Upper lobe of left lung (tissue), 6 donors: ENCODE data around the gene ZC3H7B. TPM values are rescaled to one million over a fixed set of nuclear protein-coding genes. Genes with fewer than 3 reads are reported as not detected.
A peak's percentile ranks its signal among the peaks of the same experiment; 100 is the strongest.

Experiments
- ATAC-seq, 2 donors: fragments of 200-7000 bp; cut with Tn5 transposase; one replicate each; pipeline ENCODE4 v1.9.1; 2022; ENCODE audit warnings: mild to moderate bottlenecking in 2 of 2, moderate library complexity in 2 of 2; ENCODE audit not compliant: low FRiP score in 2 of 2
- DNase-seq, 2 donors: peaks; one replicate each; pipeline ENCODE4 v3.0.0-alpha.2; 2019 to 2020
- H3K27ac ChIP-seq, 4 donors: fragments of 200-600 bp; sonication (generic); one replicate each; pipeline ENCODE4 v1.5.1; 2016 to 2019
- H3K27me3 ChIP-seq, 4 donors: fragments of 200-600 bp; sonication (generic); one replicate each; pipeline ENCODE4 v1.5.1; 2017 to 2019
- H3K36me3 ChIP-seq, 4 donors: fragments of 200-600 bp; sonication (generic); one replicate each; pipeline ENCODE4 v1.5.1; 2016 to 2019
- H3K4me1 ChIP-seq, 4 donors: fragments of 200-600 bp; sonication (generic); one replicate each; pipeline ENCODE4 v1.5.1; 2018 to 2019
- H3K4me3 ChIP-seq, 4 donors: fragments of 200-600 bp; sonication (generic); one replicate each; pipeline ENCODE4 v1.5.1; 2017 to 2019; ENCODE audit warnings: mild to moderate bottlenecking in 2 of 4, moderate library complexity in 1 of 4
- H3K9me3 ChIP-seq, 4 donors: fragments of 200-600 bp; sonication (generic); one replicate each; pipeline ENCODE4 v1.5.1; 2018 to 2019
- EP300 ChIP-seq, 4 donors: sonication (generic); formaldehyde crosslinking; IDR thresholded peaks; one replicate each; pipeline ENCODE4 v1.5.1; 2017; ENCODE audit warnings: antibody characterized with exemption in 4 of 4, control low read depth in 2 of 4
- POLR2A ChIP-seq, 4 donors: fragments of 450-650 bp; IDR thresholded peaks; one replicate each; pipeline ENCODE4 v1.5.1; 2016 to 2017; ENCODE audit warnings: antibody characterized with exemption in 4 of 4, mild to moderate bottlenecking in 2 of 4
- POLR2AphosphoS5 ChIP-seq, 2 donors: sonication (generic); formaldehyde crosslinking; IDR thresholded peaks; one replicate each; pipeline ENCODE4 v1.5.1; 2017; ENCODE audit warnings: antibody characterized with exemption in 2 of 2
- WGBS, 2 donors: methylation state at CpG; one replicate each; pipeline ENCODE4 v1.1.5; 2017 to 2018; 5-methylcytosine and 5-hydroxymethylcytosine counted together
- total RNA-seq, 6 donors: library from RNA; depleted of rRNA in 4 of 6; stranded (reverse); fragments of >200 nt in 4 of 6; gene quantifications; one replicate each; pipeline versions ENCODE4 v1.1.0 to v1.2.1, GENCODE V29; 2016 to 2021
- TF ChIP-seq, protein P1 (sequence below), 6 experiments: fragments of 450-650 bp in 4 of 6; fragments of 200-600 bp in 2 of 6; sonication (generic) in 2 of 6; IDR thresholded peaks; one replicate each; pipeline ENCODE4 v1.5.1; 2016 to 2019; ENCODE audit warnings: antibody characterized with exemption in 6 of 6
- donor health status: DM: no; HTN: no; CAD: no; lungs with moderate emphysema.
- donor health status: DM: no; HTN: yes; CAD: no; lungs with severe emphysema.

Gene ZC3H7B
- total RNA-seq, 6 donors from 2014 or later: 48.2 to 67.4 (median 56.9) TPM

DNA sequence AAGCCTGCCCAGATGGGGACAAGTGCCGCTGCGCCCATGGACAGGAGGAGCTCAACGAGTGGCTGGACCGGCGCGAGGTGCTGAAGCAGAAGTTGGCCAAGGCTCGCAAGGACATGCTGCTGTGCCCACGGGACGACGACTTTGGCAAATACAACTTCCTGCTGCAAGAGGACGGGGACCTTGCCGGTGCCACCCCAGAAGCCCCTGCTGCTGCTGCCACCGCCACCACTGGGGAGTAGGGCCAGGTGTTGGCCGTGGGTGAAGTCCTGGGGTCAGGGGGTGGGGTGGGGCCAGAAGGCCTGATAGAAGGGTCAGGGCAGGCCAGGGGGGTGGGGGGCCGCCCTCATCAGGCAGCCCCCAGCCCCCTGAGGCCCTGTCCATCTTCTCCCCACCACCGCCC, 55.9 kb downstream of the ZC3H7B start:
- Histone ChIP-seq H3K36me3 (peaks cover 19 to 73% (median 61%) of the 10 kb centered on the region in 4 donors), H3K27me3 (no peaks in the 10 kb centered on the region), H3K4me1 (no peaks in the 10 kb centered on the region), H3K27ac (no peak overlapping the region), H3K4me3 (no peak overlapping the region), H3K9me3 (no peaks in the 10 kb centered on the region)
- ATAC-seq (no peak), DNase-seq (peak in 1 of 2 donors; percentile 70)
- 90 to 94% methylated on average over 13 of the region's 16 CpGs for WGBS, 2 donors
- no peak for TF ChIP-seq EP300 (IDR thresholded peaks at IDR 0.05)
- no peak for TF ChIP-seq POLR2AphosphoS5 (IDR thresholded peaks at IDR 0.05)
- TF ChIP-seq, protein P1, sequence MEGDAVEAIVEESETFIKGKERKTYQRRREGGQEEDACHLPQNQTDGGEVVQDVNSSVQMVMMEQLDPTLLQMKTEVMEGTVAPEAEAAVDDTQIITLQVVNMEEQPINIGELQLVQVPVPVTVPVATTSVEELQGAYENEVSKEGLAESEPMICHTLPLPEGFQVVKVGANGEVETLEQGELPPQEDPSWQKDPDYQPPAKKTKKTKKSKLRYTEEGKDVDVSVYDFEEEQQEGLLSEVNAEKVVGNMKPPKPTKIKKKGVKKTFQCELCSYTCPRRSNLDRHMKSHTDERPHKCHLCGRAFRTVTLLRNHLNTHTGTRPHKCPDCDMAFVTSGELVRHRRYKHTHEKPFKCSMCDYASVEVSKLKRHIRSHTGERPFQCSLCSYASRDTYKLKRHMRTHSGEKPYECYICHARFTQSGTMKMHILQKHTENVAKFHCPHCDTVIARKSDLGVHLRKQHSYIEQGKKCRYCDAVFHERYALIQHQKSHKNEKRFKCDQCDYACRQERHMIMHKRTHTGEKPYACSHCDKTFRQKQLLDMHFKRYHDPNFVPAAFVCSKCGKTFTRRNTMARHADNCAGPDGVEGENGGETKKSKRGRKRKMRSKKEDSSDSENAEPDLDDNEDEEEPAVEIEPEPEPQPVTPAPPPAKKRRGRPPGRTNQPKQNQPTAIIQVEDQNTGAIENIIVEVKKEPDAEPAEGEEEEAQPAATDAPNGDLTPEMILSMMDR (IDR thresholded peaks at IDR 0.05): no peak

DNA sequence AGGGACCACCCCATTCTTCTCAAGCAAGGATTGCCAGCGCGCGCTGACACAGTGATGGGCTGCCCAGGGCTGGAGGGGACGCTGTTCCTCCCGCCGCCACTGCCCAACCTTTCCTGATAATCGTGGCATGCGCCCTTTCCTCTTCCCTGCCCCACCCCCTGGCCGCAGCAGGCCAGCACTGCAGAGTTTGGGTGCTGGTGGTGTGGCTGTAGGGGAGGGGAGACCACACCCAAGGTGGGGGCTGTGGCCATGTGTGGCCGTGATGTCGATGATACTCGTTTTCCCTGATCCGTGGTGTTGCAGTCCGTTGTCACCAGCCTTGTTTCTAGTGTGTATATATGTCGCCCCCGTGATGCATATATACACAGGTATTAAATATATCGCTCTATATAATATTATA, 57.6 kb downstream of the ZC3H7B start:
- H3K27me3 ChIP-seq: no peaks in the 10 kb centered on the region
- peak overlapping the region in 1 of 4 donors; percentile 34 for H3K27ac ChIP-seq
- no peak for TF ChIP-seq EP300 (IDR thresholded peaks at IDR 0.05)
- TF ChIP-seq, protein P1 (IDR thresholded peaks at IDR 0.05): no peak
- TF ChIP-seq POLR2AphosphoS5 (IDR thresholded peaks at IDR 0.05): no peak
- no peak for TF ChIP-seq POLR2A (IDR thresholded peaks at IDR 0.05)
- no peak for ATAC-seq
- DNase-seq: peak in 1 of 2 donors; percentile 62
- no peaks in the 10 kb centered on the region for H3K4me1 ChIP-seq
- H3K36me3 ChIP-seq: peaks cover 15 to 56% (median 46%) of the 10 kb centered on the region in 4 donors
- WGBS, 2 donors: 88 to 91% methylated on average over 17 of the region's 17 CpGs
- no peaks in the 10 kb centered on the region for H3K9me3 ChIP-seq
- no peak overlapping the region for H3K4me3 ChIP-seq

DNA sequence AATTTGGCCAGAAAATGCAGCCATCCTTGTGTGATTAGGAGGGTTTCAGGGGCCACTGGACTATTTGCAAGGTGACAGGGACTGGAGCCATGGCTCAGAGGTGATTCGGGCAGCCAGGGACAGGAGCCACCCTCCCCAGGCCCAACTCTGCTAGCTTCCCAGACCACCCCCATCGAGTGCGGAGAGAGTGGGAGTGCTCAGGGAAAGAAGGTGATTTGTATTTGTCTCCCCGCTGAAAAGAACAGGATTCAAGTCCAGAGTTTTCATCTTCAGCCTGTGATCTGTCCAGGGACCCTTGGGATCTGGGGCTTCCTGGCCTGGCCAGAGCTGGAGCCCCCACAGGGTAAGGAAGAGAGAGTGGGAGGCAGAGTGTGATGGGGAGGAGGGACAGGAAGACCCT, 58.1 kb downstream of the ZC3H7B start:
- no peak for ATAC-seq
- peak overlapping the region in 1 of 4 donors; percentile 34 for H3K27ac ChIP-seq
- H3K4me3 ChIP-seq: no peak overlapping the region
- WGBS, 2 donors: 76 to 95% methylated on average over 4 of the region's 4 CpGs
- no peaks in the 10 kb centered on the region for H3K4me1 ChIP-seq
- peaks cover 15 to 52% (median 42%) of the 10 kb centered on the region in 4 donors for H3K36me3 ChIP-seq
- TF ChIP-seq, protein P1 (IDR thresholded peaks at IDR 0.05): no peak
- TF ChIP-seq POLR2A (IDR thresholded peaks at IDR 0.05): no peak
- H3K27me3 ChIP-seq: no peaks in the 10 kb centered on the region
- H3K9me3 ChIP-seq: no peaks in the 10 kb centered on the region
- DNase-seq: no peak

DNA sequence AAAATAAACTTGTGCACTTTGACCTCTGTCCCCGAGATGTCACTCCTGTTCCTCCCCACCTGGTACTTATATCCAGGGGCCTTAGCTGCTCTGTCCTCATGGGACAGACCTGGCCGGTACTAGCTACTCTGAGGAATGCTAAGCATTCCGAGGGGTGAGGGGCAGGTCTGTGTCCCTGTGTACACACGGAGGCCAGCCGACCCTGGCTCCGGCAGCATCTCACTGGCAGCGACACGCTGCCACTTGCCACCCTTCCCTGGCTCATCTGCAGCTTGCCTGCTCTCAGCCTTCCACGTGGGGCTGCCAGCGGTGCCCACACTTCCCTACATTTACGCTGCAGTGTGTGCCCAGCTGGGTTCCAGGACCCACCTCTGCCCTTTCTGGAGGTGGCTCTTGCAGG, 58.8 kb downstream of the ZC3H7B start:
- 79 to 80% methylated on average over 9 to 11 of the region's 11 CpGs for WGBS, 2 donors
- TF ChIP-seq POLR2AphosphoS5 (IDR thresholded peaks at IDR 0.05) (no peak), POLR2A (IDR thresholded peaks at IDR 0.05) (no peak), EP300 (IDR thresholded peaks at IDR 0.05) (no peak)
- TF ChIP-seq, protein P1 (IDR thresholded peaks at IDR 0.05): no peak

DNA sequence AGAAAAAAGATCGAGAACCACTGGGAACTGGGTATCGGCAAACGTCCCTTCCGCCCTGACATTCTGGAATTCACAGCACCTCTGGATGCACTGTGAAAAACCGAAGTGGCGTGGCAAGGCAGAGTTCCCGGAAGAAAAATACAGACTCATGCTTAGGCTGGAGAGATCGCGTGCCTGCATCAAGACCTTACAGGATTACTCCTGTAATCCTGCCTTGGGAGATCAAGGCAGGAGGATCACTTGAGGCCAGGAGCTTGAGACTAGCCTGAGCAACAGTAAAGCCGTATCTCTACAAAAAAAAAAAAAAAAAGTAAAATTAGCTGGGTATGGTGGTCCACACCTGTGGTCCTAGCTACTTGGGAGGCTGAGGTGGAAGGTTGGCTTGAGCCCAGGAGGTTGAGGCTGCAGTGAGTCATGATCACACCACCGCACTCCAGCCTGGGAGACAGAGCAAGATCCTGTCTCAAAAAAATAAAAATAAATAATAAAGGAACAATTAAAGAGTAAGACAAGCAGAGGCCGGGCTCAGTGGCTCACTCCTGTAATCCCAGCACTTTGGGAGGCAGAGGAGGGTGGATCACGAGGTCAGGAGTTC, 60.5 kb downstream of the ZC3H7B start:
- TF ChIP-seq, protein P1 (IDR thresholded peaks at IDR 0.05): no peak
- TF ChIP-seq POLR2AphosphoS5 (IDR thresholded peaks at IDR 0.05) (no peak), POLR2A (IDR thresholded peaks at IDR 0.05) (no peak)
- H3K4me3 ChIP-seq: no peak overlapping the region
- no peaks in the 10 kb centered on the region for H3K9me3 ChIP-seq
- WGBS, 2 donors: 93 to 95% methylated on average over 13 of the region's 13 CpGs
- H3K27ac ChIP-seq: no peak overlapping the region
- H3K36me3 ChIP-seq: peaks cover 5 to 27% (median 18%) of the 10 kb centered on the region in 4 donors
- peaks cover 4 to 14% (median 11%) of the 10 kb centered on the region in 4 donors for H3K4me1 ChIP-seq
- no peak for ATAC-seq
- no peaks in the 10 kb centered on the region for H3K27me3 ChIP-seq
- no peak for DNase-seq

More for the DNA sequence above, 58.8 kb downstream of the ZC3H7B start:
- DNase-seq (peak in 1 of 2 donors; percentile 63), ATAC-seq (no peak)
- Histone ChIP-seq H3K4me1 (peaks cover 0 to 2% (median 0%) of the 10 kb centered on the region in 4 donors), H3K36me3 (peaks cover 15 to 44% (median 35%) of the 10 kb centered on the region in 4 donors), H3K27ac (no peak overlapping the region), H3K27me3 (no peaks in the 10 kb centered on the region), H3K9me3 (no peaks in the 10 kb centered on the region), H3K4me3 (no peak overlapping the region)
